ENCODE measurements around the gene FGF18. TPM values are rescaled to one million over a fixed set of nuclear protein-coding genes. Genes with fewer than 3 reads are reported as not detected.

Gene FGF18
- total and polyA plus RNA-seq, 10 of the 15 experiments (the other 5 are each of a cell fraction or from before 2014, with no cell fraction given) = 0.03 to 0.10 (median 0.06) TPM; not detected in 5

DNA sequence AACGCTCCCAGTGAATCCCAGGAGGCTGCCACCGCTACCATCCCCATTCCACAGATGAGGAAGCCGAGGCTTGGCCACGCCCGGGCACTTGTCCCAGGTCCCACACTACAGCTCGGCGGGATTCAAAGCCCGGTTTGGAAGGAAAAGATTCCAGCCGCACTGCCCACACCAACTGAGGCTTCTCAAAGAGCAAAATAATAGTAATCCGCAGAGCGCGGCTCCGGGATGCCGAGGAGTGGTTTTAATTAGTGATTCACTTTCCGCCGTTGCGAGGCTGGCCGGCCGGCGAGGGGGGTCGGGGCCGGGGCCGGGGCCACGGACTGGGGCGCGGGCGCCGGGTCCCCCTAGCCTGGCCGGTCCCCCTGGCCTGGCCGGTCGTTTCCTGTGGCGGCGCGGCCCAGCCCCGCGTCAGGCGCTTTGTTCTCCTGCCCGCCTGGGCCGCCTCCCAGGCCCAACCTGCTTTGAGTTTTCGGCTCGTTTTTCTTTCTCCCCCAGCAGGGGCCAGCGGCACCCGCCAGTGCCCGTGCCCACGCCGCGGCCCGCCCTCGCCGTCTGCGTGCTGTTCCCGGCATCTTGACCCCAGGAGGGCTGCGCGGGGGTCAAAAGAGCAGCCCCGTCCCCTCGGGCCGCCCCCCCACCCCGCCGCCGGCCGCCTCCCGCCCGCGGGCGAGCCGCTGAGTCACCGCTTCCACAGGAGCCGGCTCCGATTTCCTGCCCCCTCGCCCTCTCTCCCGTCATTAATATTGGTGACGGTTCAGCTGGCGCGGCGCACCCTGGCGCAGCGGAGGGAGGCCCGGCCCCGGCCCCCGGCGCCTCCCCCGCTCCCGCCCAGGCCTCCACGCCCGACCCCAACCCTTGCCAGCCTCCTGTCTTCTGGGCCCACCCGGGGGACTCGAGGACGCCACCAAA is 31.2 kb downstream of the FGF18 start:
- no peak overlapping the region for H3K27ac ChIP-seq (ENCODE audit: control insufficient read depth, insufficient read depth)
- ChIA-PET RAD21 (ENCODE audit: unreplicated experiment) (no interaction called here), CTCF (no interaction called here), POLR2A (no interaction called here), SMC1A (ENCODE audit: uncharacterized antibody, unreplicated experiment) (no interaction called here)
- DNase-seq (ENCODE audit: low read depth, low spot score) = no peak
- ATAC-seq = no peak
- TF ChIP-seq CBFB (IDR thresholded peaks at IDR 0.05; ENCODE audit: low read depth) = no peak
- TF ChIP-seq, protein P1, sequence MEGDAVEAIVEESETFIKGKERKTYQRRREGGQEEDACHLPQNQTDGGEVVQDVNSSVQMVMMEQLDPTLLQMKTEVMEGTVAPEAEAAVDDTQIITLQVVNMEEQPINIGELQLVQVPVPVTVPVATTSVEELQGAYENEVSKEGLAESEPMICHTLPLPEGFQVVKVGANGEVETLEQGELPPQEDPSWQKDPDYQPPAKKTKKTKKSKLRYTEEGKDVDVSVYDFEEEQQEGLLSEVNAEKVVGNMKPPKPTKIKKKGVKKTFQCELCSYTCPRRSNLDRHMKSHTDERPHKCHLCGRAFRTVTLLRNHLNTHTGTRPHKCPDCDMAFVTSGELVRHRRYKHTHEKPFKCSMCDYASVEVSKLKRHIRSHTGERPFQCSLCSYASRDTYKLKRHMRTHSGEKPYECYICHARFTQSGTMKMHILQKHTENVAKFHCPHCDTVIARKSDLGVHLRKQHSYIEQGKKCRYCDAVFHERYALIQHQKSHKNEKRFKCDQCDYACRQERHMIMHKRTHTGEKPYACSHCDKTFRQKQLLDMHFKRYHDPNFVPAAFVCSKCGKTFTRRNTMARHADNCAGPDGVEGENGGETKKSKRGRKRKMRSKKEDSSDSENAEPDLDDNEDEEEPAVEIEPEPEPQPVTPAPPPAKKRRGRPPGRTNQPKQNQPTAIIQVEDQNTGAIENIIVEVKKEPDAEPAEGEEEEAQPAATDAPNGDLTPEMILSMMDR (IDR thresholded peaks at IDR 0.05 in 2 of 3, conservative IDR thresholded peaks at IDR 0.05 in 1 of 3; ENCODE audit: control insufficient read depth in 2 of 3, extremely low read depth in 1 of 3, insufficient read depth in 1 of 3, low read depth in 3 of 3, low read length in 3 of 3) = no peak
- no peak for TF ChIP-seq SRF (IDR thresholded peaks at IDR 0.05; ENCODE audit: low read depth in 2 of 2, low read length in 2 of 2)
- TF ChIP-seq POLR2AphosphoS5 (IDR thresholded peaks at IDR 0.05; ENCODE audit: low read length) = no peak
- no peak for TF ChIP-seq DPF2 (IDR thresholded peaks at IDR 0.05)
- TF ChIP-seq, protein P2, sequence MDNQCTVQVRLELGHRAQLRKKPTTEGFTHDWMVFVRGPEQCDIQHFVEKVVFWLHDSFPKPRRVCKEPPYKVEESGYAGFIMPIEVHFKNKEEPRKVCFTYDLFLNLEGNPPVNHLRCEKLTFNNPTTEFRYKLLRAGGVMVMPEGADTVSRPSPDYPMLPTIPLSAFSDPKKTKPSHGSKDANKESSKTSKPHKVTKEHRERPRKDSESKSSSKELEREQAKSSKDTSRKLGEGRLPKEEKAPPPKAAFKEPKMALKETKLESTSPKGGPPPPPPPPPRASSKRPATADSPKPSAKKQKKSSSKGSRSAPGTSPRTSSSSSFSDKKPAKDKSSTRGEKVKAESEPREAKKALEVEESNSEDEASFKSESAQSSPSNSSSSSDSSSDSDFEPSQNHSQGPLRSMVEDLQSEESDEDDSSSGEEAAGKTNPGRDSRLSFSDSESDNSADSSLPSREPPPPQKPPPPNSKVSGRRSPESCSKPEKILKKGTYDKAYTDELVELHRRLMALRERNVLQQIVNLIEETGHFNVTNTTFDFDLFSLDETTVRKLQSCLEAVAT (IDR thresholded peaks at IDR 0.05) = no peak
- TF ChIP-seq IKZF2 (IDR thresholded peaks at IDR 0.05) = no peak
- no peak for TF ChIP-seq NFYB (IDR thresholded peaks at IDR 0.05; ENCODE audit: insufficient read depth, low read depth, low read length)
- no peak for TF ChIP-seq RBBP5 (conservative IDR thresholded peaks at IDR 0.05)
- TF ChIP-seq NR2F1 (conservative IDR thresholded peaks at IDR 0.05) = no peak
- intact Hi-C loops (cut with micrococcal nuclease; ENCODE audit: unreplicated experiment) (no loop called here), in situ Hi-C loops (cut with MboI) (no loop called here)
- no peak overlapping the region for H3K4me3 ChIP-seq
- no peaks in the 10 kb centered on the region for H3K4me1 ChIP-seq (ENCODE audit: control insufficient read depth, insufficient read depth, low read length)
- H3K79me2 ChIP-seq (ENCODE audit: control insufficient read depth, insufficient read depth, low read length) = no peaks in the 10 kb centered on the region
- no peak overlapping the region for H3K9ac ChIP-seq (ENCODE audit: control insufficient read depth, insufficient read depth, low read length)
- H4K20me1 ChIP-seq (ENCODE audit: control insufficient read depth, insufficient read depth) = no peaks in the 10 kb centered on the region
- no peak overlapping the region for H3K4me2 ChIP-seq (ENCODE audit: control insufficient read depth, insufficient read depth)
- BruUV-seq (replicated peaks) = no TSS peak
- FAIRE-seq = no peak
- H3K27me3 ChIP-seq (replicated peaks in 1 of 2; ENCODE audit: control insufficient read depth in 2 of 2, insufficient read depth in 2 of 2, low read length in 1 of 2) = no peaks in the 10 kb centered on the region; a peak in 3 of 4 replicates
- H3K9me3 ChIP-seq (replicated peaks; ENCODE audit: control insufficient read depth, insufficient read depth, low read length) = no peaks in the 10 kb centered on the region
- WGBS (ENCODE audit: insufficient coverage, insufficient replicate concordance, low lambda C conversion rate, missing lambda C conversion rate) = 79% methylated on average over 14 of the region's 88 CpGs
- H2AFZ ChIP-seq (ENCODE audit: control insufficient read depth, low read depth, low read length) = no peak overlapping the region
- no peaks in the 10 kb centered on the region for H3K36me3 ChIP-seq (ENCODE audit: control insufficient read depth in 2 of 2, insufficient read depth in 2 of 2, low read length in 1 of 2)
